A549 (cell line): Measurements from ENCODE around the gene EXPH5. TPM values are rescaled to one million over a fixed set of nuclear protein-coding genes. Genes with fewer than 3 reads are reported as not detected.

Source experiments
- ATAC-seq, 2 experiments: fragments of 200-7000 bp in 1 of 2; fragments of >200 bp in 1 of 2; cut with Nextera tagmentation in 1 of 2; cut with Tn5 transposase in 1 of 2; 3 replicates each; pipeline versions ENCODE4 v1.8.0 to v1.9.1; 2018 to 2020; ENCODE audit warnings: mild to moderate bottlenecking in 1 of 2, moderate library complexity in 1 of 2
- CTCF ChIA-PET: fragments of 300-600 bp; sonication (Branson Sonifier 250); formaldehyde crosslinking; extraction: SDS; loops from one replicate; lab custom pipeline; 2021; ENCODE audit warnings: antibody characterized with exemption, inconsistent platforms; lab: Yijun Ruan, JAX
- POLR2A ChIA-PET: fragments of 350-600 bp; formaldehyde crosslinking; extraction: SDS; loops from one replicate; lab custom pipeline; 2021; ENCODE audit warnings: antibody characterized with exemption, inconsistent platforms; lab: Yijun Ruan, JAX
- DNase-seq, 2 experiments: peaks; one replicate each; pipeline versions ENCODE4 v3.0.0 to v3.0.0-alpha.2; 2011 to 2016; ENCODE audit warnings: low read depth in 1 of 2, low spot score in 1 of 2
- FAIRE-seq: peaks from 2 replicates; lab custom pipeline; 2011; peaks lifted over from hg19 to GRCh38; lab: Jason Lieb, UNC
- H3K27ac ChIP-seq, 2 experiments: fragments of >200 bp; sonication (Bioruptor Twin); formaldehyde crosslinking; 3 replicates each; pipeline ENCODE4 v1.5.1; 2016 to 2017
- H3K4me1 ChIP-seq: fragments of >200 bp; sonication (Bioruptor Twin); formaldehyde crosslinking; 3 replicates; pipeline ENCODE4 v1.6.1; 2016
- H3K4me2 ChIP-seq: fragments of >200 bp; sonication (Bioruptor Twin); formaldehyde crosslinking; 3 replicates; pipeline ENCODE4 v1.6.1; 2016
- H3K4me3 ChIP-seq: fragments of >200 bp; sonication (Bioruptor Twin); formaldehyde crosslinking; 3 replicates; pipeline ENCODE4 v1.5.1; 2016
- H3K9me3 ChIP-seq: fragments of >200 bp; sonication (Bioruptor Twin); formaldehyde crosslinking; 3 replicates; pipeline ENCODE4 v1.6.1; 2016
- BCL3 ChIP-seq: fragments of >200 bp; sonication (Bioruptor Twin); formaldehyde crosslinking; IDR thresholded peaks from 3 replicates; pipeline ENCODE4 v1.6.1; 2016
- CBX2 ChIP-seq: fragments of 200-600 bp; sonication (generic); IDR thresholded peaks from 2 replicates; pipeline ENCODE4 v1.6.1; 2016; ENCODE audit warnings: low read depth, mild to moderate bottlenecking, borderline replicate concordance
- CBX8 ChIP-seq: fragments of 200-600 bp; sonication (generic); IDR thresholded peaks from 2 replicates; pipeline ENCODE4 v1.6.1; 2016
- CEBPB ChIP-seq, 2 experiments: fragments of >200 bp in 1 of 2; sonication (Bioruptor Twin) in 1 of 2; formaldehyde crosslinking in 1 of 2; IDR thresholded peaks; 2 replicates each; pipeline ENCODE4 v1.6.1; 2012 to 2016
- ELK1 ChIP-seq: fragments of 150-350 bp; IDR thresholded peaks from 2 replicates; pipeline ENCODE4 v1.6.1; 2014; ENCODE audit warnings: low read depth, mild to moderate bottlenecking, low read length
- ESRRA ChIP-seq: fragments of 150-350 bp; IDR thresholded peaks from 2 replicates; pipeline ENCODE4 v1.6.1; 2014; ENCODE audit warnings: mild to moderate bottlenecking, low read length, borderline replicate concordance
- FOSB ChIP-seq: fragments of 250-450 bp; sonication (Bioruptor Pico); IDR thresholded peaks from 2 replicates; pipeline ENCODE4 v1.5.0; 2020; ENCODE audit warnings: mild to moderate bottlenecking, moderate library complexity
- FOSL2 ChIP-seq, 2 experiments: fragments of 450-650 bp in 1 of 2; fragments of >200 bp in 1 of 2; sonication (Bioruptor Twin) in 1 of 2; formaldehyde crosslinking; IDR thresholded peaks; 2 replicates each; pipeline versions ENCODE4 v1.5.0 to v1.6.1; 2016 to 2020; ENCODE audit warnings: mild to moderate bottlenecking in 1 of 2, moderate library complexity in 1 of 2
- GATA3 ChIP-seq: IDR thresholded peaks from 2 replicates; pipeline ENCODE4 v1.6.1; 2012; ENCODE audit warnings: borderline replicate concordance
- MAX ChIP-seq: IDR thresholded peaks from 2 replicates; pipeline ENCODE4 v1.6.1; 2012
- NPAS2 ChIP-seq: fragments of 250-450 bp; sonication (Bioruptor Pico); IDR thresholded peaks from 2 replicates; pipeline ENCODE4 v1.8.0; 2022; ENCODE audit warnings: mild to moderate bottlenecking, moderate library complexity, borderline replicate concordance
- NR3C1 ChIP-seq: fragments of >200 bp; sonication (Bioruptor Twin); formaldehyde crosslinking; IDR thresholded peaks from 3 replicates; pipeline ENCODE4 v1.6.1; 2017
- TP53 ChIP-seq: fragments of 250-450 bp; sonication (Bioruptor Pico); IDR thresholded peaks from 2 replicates; pipeline ENCODE4 v1.5.0; 2021; ENCODE audit warnings: mild to moderate bottlenecking, moderate library complexity
- ZFP36 ChIP-seq: fragments of 450-650 bp; IDR thresholded peaks from 2 replicates; pipeline ENCODE4 v1.6.1; 2014; ENCODE audit warnings: borderline replicate concordance; ENCODE audit not compliant: partially characterized antibody
- WGBS: methylation state at CpG from one replicate; pipeline ENCODE4 v1.1.6; 2017; ENCODE audit errors: missing lambda C conversion rate; 5-methylcytosine and 5-hydroxymethylcytosine counted together
- polyA plus RNA-seq, 4 experiments: library from polyadenylated mRNA; depleted of rRNA in 3 of 4; stranded (reverse); fragments of >200 nt; fragmentation: RNase III in 1 of 4; extraction: RNeasy Plus Mini Kit Qiagen cat#74134 plus additional on column Dnase treatment in 1 of 4; gene quantifications; 2 replicates in 3 of 4; 3 replicates in 1 of 4; pipeline ENCODE4 v1.2.3, GENCODE V29; 2011 to 2017
- TF ChIP-seq, protein P1 (sequence below): IDR thresholded peaks from 2 replicates; pipeline ENCODE4 v1.6.1; 2012; ENCODE audit warnings: low read depth, borderline replicate concordance
- TF ChIP-seq, protein P2 (sequence below): fragments of 200-600 bp; sonication (generic); IDR thresholded peaks from 2 replicates; pipeline ENCODE4 v1.6.1; 2016; ENCODE audit warnings: antibody characterized with exemption, mild to moderate bottlenecking, moderate library complexity

Gene EXPH5
- polyA plus RNA-seq, 2 of the 4 experiments (the other 2 are of a cell fraction) = 0.01 to 0.37 TPM

- ATAC-seq = no peak
- POLR2A ChIA-PET = no interaction called here
- Histone ChIP-seq H3K9me3 (no peaks in the 10 kb centered on the region), H3K4me2 (no peak overlapping the region), H3K4me1 (no peaks in the 10 kb centered on the region), H3K27ac (no peak overlapping the region), H3K4me3 (no peak overlapping the region)
- no peak for FAIRE-seq
- DNase-seq = no peak
- CTCF ChIA-PET = no interaction called here
- no peak for TF ChIP-seq TP53
- TF ChIP-seq ESRRA = no peak
- TF ChIP-seq MAX = no peak
- TF ChIP-seq CBX8 = no peak
- no peak for TF ChIP-seq FOSB (CRISPR knock-in tag)
- no peak for TF ChIP-seq NR3C1
- TF ChIP-seq GATA3 = no peak
- no peak for TF ChIP-seq BCL3
- no peak for TF ChIP-seq FOSL2 (IDR thresholded peaks at IDR 0.05)
- TF ChIP-seq FOSL2 (CRISPR knock-in tag; IDR thresholded peaks at IDR 0.05) = no peak
- no peak for TF ChIP-seq CEBPB (IDR thresholded peaks at IDR 0.05)
- 90% methylated on average over 5 of the region's 5 CpGs for WGBS
Measured at GRCh38 chr11:108501396-108501795, 92.2 kb downstream of the EXPH5 start.

- Histone ChIP-seq H3K4me3 (no peak overlapping the region), H3K9me3 (no peaks in the 10 kb centered on the region), H3K4me1 (no peaks in the 10 kb centered on the region)
- POLR2A ChIA-PET = no interaction called here
- DNase-seq (no peak), ATAC-seq (no peak), FAIRE-seq (no peak)
- 69% methylated on average over 2 of the region's 2 CpGs for WGBS
- CTCF ChIA-PET = no interaction called here
- no peak for TF ChIP-seq GATA3
- TF ChIP-seq, protein P1, sequence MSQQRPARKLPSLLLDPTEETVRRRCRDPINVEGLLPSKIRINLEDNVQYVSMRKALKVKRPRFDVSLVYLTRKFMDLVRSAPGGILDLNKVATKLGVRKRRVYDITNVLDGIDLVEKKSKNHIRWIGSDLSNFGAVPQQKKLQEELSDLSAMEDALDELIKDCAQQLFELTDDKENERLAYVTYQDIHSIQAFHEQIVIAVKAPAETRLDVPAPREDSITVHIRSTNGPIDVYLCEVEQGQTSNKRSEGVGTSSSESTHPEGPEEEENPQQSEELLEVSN = no peak
- TF ChIP-seq, all 56 proteins: peak for 0
- no peak overlapping the region for H3K27ac ChIP-seq
- no peak overlapping the region for H3K4me2 ChIP-seq
Measured at GRCh38 chr11:108500721-108501120, 92.8 kb downstream of the EXPH5 start.

DNA sequence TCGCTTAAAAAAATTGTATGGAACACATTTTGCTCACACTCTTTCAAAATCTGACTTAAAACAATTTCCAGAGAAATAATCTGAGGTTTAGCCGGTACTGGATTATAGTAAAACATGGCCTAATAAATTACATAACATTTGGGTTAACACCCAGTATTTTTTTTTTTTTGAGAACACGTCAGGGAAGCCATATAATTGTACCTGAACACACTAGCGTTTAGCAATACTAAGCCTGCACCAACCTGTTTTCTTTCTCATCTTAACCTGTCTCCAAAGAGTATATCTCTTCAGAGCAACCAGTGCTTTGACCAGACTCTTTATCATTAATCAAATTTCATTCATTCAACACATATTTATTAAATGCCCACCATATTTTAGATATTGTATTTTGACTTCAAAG, 93.4 kb downstream of the EXPH5 start:
- Histone ChIP-seq H3K9me3 (no peaks in the 10 kb centered on the region), H3K4me2 (no peak overlapping the region), H3K4me3 (no peak overlapping the region), H3K4me1 (no peaks in the 10 kb centered on the region), H3K27ac (no peak overlapping the region)
- ATAC-seq (no peak), DNase-seq (no peak), FAIRE-seq (no peak)
- no peak for TF ChIP-seq CBX2
- TF ChIP-seq ELK1 = no peak
- no peak for TF ChIP-seq GATA3
- TF ChIP-seq, protein P2, sequence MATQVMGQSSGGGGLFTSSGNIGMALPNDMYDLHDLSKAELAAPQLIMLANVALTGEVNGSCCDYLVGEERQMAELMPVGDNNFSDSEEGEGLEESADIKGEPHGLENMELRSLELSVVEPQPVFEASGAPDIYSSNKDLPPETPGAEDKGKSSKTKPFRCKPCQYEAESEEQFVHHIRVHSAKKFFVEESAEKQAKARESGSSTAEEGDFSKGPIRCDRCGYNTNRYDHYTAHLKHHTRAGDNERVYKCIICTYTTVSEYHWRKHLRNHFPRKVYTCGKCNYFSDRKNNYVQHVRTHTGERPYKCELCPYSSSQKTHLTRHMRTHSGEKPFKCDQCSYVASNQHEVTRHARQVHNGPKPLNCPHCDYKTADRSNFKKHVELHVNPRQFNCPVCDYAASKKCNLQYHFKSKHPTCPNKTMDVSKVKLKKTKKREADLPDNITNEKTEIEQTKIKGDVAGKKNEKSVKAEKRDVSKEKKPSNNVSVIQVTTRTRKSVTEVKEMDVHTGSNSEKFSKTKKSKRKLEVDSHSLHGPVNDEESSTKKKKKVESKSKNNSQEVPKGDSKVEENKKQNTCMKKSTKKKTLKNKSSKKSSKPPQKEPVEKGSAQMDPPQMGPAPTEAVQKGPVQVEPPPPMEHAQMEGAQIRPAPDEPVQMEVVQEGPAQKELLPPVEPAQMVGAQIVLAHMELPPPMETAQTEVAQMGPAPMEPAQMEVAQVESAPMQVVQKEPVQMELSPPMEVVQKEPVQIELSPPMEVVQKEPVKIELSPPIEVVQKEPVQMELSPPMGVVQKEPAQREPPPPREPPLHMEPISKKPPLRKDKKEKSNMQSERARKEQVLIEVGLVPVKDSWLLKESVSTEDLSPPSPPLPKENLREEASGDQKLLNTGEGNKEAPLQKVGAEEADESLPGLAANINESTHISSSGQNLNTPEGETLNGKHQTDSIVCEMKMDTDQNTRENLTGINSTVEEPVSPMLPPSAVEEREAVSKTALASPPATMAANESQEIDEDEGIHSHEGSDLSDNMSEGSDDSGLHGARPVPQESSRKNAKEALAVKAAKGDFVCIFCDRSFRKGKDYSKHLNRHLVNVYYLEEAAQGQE = no peak
- TF ChIP-seq, protein P1 = no peak
- no peak for TF ChIP-seq ZFP36
- TF ChIP-seq NPAS2 (CRISPR knock-in tag) = no peak
- CTCF ChIA-PET = interaction anchor here (0.7 kb wide), 1 partner anchor 722 kb away, joined by 3 read pairs; no protein-coding TSS in a partner anchor
- POLR2A ChIA-PET = no interaction called here
- 90% methylated on average over 4 of the region's 4 CpGs for WGBS
